Caco-2 (cell line): ENCODE data around the gene GRM1. TPM values are rescaled to one million over a fixed set of nuclear protein-coding genes. Genes with fewer than 3 reads are reported as not detected.

ENCODE experiments used
- BruUV-seq: library from RNA; stranded (reverse); fragments of 400-500 nt; replicated peaks from 2 replicates; lab custom pipeline; 2021; lab: Mats Ljungman, UMichigan
- CTCF ChIA-PET: fragments of 300-600 bp; sonication (Branson Sonifier 250); formaldehyde crosslinking; loops from one replicate; lab custom pipeline; 2022; ENCODE audit warnings: antibody characterized with exemption; lab: Charles Lee
- POLR2A ChIA-PET: fragments of 300-600 bp; sonication (Branson Sonifier 250); formaldehyde crosslinking; loops from one replicate; lab custom pipeline; 2022; ENCODE audit warnings: antibody characterized with exemption; lab: Charles Lee
- DNase-seq, 2 experiments: peaks; one replicate each; pipeline versions ENCODE4 v3.0.0 to v3.0.0-alpha.2; 2020 to 2022
- H3K27me3 ChIP-seq: replicated peaks from 2 replicates; pipeline ENCODE4 v1.6.0; 2011; ENCODE audit warnings: low read length; ENCODE audit not compliant: control insufficient read depth, insufficient read depth
- H3K36me3 ChIP-seq: 2 replicates; pipeline ENCODE4 v1.5.1; 2011; ENCODE audit warnings: low read length; ENCODE audit not compliant: control insufficient read depth, insufficient read depth
- H3K4me1 ChIP-seq: fragments of 250-450 bp; sonication (Bioruptor Pico); 2 replicates; pipeline ENCODE4 v1.5.1; 2020; ENCODE audit warnings: mild to moderate bottlenecking
- H3K4me3 ChIP-seq: 2 replicates; pipeline ENCODE4 v1.5.1; 2011; ENCODE audit warnings: low read depth, mild to moderate bottlenecking, control low read depth, low read length
- H3K9me3 ChIP-seq: fragments of 250-450 bp; sonication (Bioruptor Pico); 2 replicates; pipeline ENCODE4 v1.5.1; 2020; ENCODE audit warnings: mild to moderate bottlenecking, moderate library complexity
- H3K27ac Mint-ChIP-seq: one replicate; pipeline ENCODE4 v1.8.0; 2022; ENCODE audit warnings: mixed read lengths; ENCODE audit not compliant: unreplicated experiment
- H3K27me3 Mint-ChIP-seq: one replicate; pipeline ENCODE4 v1.8.0; 2022; ENCODE audit warnings: mixed read lengths; ENCODE audit not compliant: insufficient read depth, unreplicated experiment
- H3K36me3 Mint-ChIP-seq: one replicate; pipeline ENCODE4 v1.8.0; 2022; ENCODE audit warnings: mild to moderate bottlenecking, mixed read lengths; ENCODE audit not compliant: insufficient read depth, unreplicated experiment
- H3K4me1 Mint-ChIP-seq: one replicate; pipeline ENCODE4 v1.8.0; 2022; ENCODE audit warnings: low read depth, mixed read lengths; ENCODE audit not compliant: unreplicated experiment
- H3K4me3 Mint-ChIP-seq: one replicate; pipeline ENCODE4 v1.8.0; 2022; ENCODE audit warnings: mild to moderate bottlenecking, moderate library complexity, mixed read lengths; ENCODE audit not compliant: unreplicated experiment
- H3K9me3 Mint-ChIP-seq: one replicate; pipeline ENCODE4 v1.8.0; 2022; ENCODE audit warnings: mixed read lengths; ENCODE audit not compliant: unreplicated experiment
- CTCF ChIP-seq, 2 experiments: fragments of 200-600 bp in 1 of 2; IDR thresholded peaks; 1 replicate in 1 of 2; 2 replicates in 1 of 2; pipeline versions ENCODE4 v1.5.1 to v1.8.0; 2011 to 2022; ENCODE audit warnings: antibody characterized with exemption in 1 of 2, control low read depth in 1 of 2, inconsistent platforms in 1 of 2, low read depth in 1 of 2, low read length in 1 of 2, mild to moderate bottlenecking in 1 of 2, moderate library complexity in 1 of 2; ENCODE audit not compliant: insufficient read depth in 1 of 2, severe bottlenecking in 1 of 2, unreplicated experiment in 1 of 2
- intact Hi-C: fragments of 100-400 bp; cut with micrococcal nuclease; formaldehyde crosslinking; loops from one replicate; pipeline ENCODE4 v1.10.0; 2022; ENCODE audit not compliant: unreplicated experiment
- total RNA-seq: library from RNA; stranded (reverse); gene quantifications from 2 replicates; pipeline ENCODE4 v1.2.3, GENCODE V29; 2022

GRM1 gene
- total RNA-seq, 1 experiment from 2014 or later, result not detected

GRCh38 chr6:146224449-146224848 is 195.6 kb downstream of the GRM1 start:
- Mint-ChIP-seq H3K4me1 (peaks cover 4% of the 10 kb centered on the region), H3K36me3 (no peaks in the 10 kb centered on the region), H3K27me3 (no peaks in the 10 kb centered on the region), H3K27ac (no peak overlapping the region), H3K4me3 (no peak overlapping the region), H3K9me3 (no peaks in the 10 kb centered on the region)
- BruUV-seq, result no TSS peak
- Histone ChIP-seq H3K27me3 (no peaks in the 10 kb centered on the region), H3K9me3 (no peaks in the 10 kb centered on the region), H3K4me3 (no peak overlapping the region), H3K4me1 (peaks cover 18% of the 10 kb centered on the region), H3K36me3 (no peaks in the 10 kb centered on the region)
- intact Hi-C loops, result no loop called here
- ChIA-PET CTCF (no interaction called here), POLR2A (no interaction called here)
- no peak for DNase-seq
- no peak for TF ChIP-seq CTCF (IDR thresholded peaks at IDR 0.05; ENCODE audit: insufficient read depth in 1 of 2, low read depth in 1 of 2, low read length in 1 of 2, severe bottlenecking in 1 of 2, unreplicated experiment in 1 of 2)

- Mint-ChIP-seq H3K27me3 (no peaks in the 10 kb centered on the region), H3K36me3 (no peaks in the 10 kb centered on the region), H3K4me3 (no peak overlapping the region), H3K4me1 (peaks cover 4% of the 10 kb centered on the region), H3K9me3 (no peaks in the 10 kb centered on the region), H3K27ac (no peak overlapping the region)
- TF ChIP-seq CTCF (IDR thresholded peaks at IDR 0.05; ENCODE audit: insufficient read depth in 1 of 2, low read depth in 1 of 2, low read length in 1 of 2, severe bottlenecking in 1 of 2, unreplicated experiment in 1 of 2), result no peak
- Histone ChIP-seq H3K4me1 (peaks cover 18% of the 10 kb centered on the region), H3K9me3 (no peaks in the 10 kb centered on the region), H3K36me3 (no peaks in the 10 kb centered on the region), H3K27me3 (no peaks in the 10 kb centered on the region), H3K4me3 (no peak overlapping the region)
- intact Hi-C loops, result no loop called here
- BruUV-seq, result no TSS peak
- ChIA-PET POLR2A (no interaction called here), CTCF (no interaction called here)
- no peak for DNase-seq
Observed at GRCh38 chr6:146224988-146225387, 196.1 kb downstream of the GRM1 start.

GRCh38 chr6:146240322-146240721 is 211.5 kb downstream of the GRM1 start:
- Mint-ChIP-seq H3K4me3 (no peak overlapping the region), H3K27ac (no peak overlapping the region), H3K4me1 (no peaks in the 10 kb centered on the region), H3K27me3 (peaks cover 5% of the 10 kb centered on the region), H3K36me3 (no peaks in the 10 kb centered on the region), H3K9me3 (peaks cover 16% of the 10 kb centered on the region)
- Histone ChIP-seq H3K4me1 (no peaks in the 10 kb centered on the region), H3K9me3 (peaks cover 5% of the 10 kb centered on the region; the same call in 1 of the 2 replicates), H3K27me3 (no peaks in the 10 kb centered on the region), H3K36me3 (no peaks in the 10 kb centered on the region), H3K4me3 (no peak overlapping the region)
- no peak for DNase-seq
- POLR2A ChIA-PET, result no interaction called here
- BruUV-seq, result no TSS peak
- CTCF ChIA-PET, result no interaction called here
- intact Hi-C loops, result no loop called here
- no peak for TF ChIP-seq CTCF (IDR thresholded peaks at IDR 0.05; ENCODE audit: insufficient read depth in 1 of 2, low read depth in 1 of 2, low read length in 1 of 2, severe bottlenecking in 1 of 2, unreplicated experiment in 1 of 2)
